OCI-LY7 (cell line): ENCODE measurements around the gene CEP131. TPM values are rescaled to one million over a fixed set of nuclear protein-coding genes. Genes with fewer than 3 reads are reported as not detected.

Experiments
- BruUV-seq: library from RNA; stranded (reverse); fragments of 400-500 nt; replicated peaks from 2 replicates; lab custom pipeline; 2021; lab: Mats Ljungman, UMichigan
- CTCF ChIA-PET: fragments of 300-600 bp; sonication (Branson Sonifier 250); formaldehyde crosslinking; loops from one replicate; lab custom pipeline; 2022; ENCODE audit warnings: antibody characterized with exemption; ENCODE audit not compliant: unreplicated experiment; lab: Charles Lee
- POLR2A ChIA-PET: fragments of 300-600 bp; sonication (Branson Sonifier 250); formaldehyde crosslinking; loops from one replicate; lab custom pipeline; 2022; ENCODE audit warnings: antibody characterized with exemption; lab: Charles Lee
- DNase-seq: peaks from one replicate; pipeline ENCODE4 v3.0.0-alpha.2; 2015; ENCODE audit warnings: low spot score
- H2AFZ ChIP-seq: fragments of 200-600 bp; sonication (generic), shearing (Covaris generic); 2 replicates; pipeline ENCODE4 v1.6.1; 2014; ENCODE audit warnings: mild to moderate bottlenecking, antibody characterized with exemption, low read length, moderate library complexity
- H3K27ac ChIP-seq: fragments of 200-600 bp; sonication (generic); 2 replicates; pipeline ENCODE4 v1.5.1; 2014; ENCODE audit warnings: mixed run types, low read depth, mild to moderate bottlenecking, moderate library complexity, low read length, inconsistent platforms; ENCODE audit not compliant: poor library complexity, severe bottlenecking
- H3K36me3 ChIP-seq: fragments of 200-600 bp; sonication (generic); 2 replicates; pipeline ENCODE4 v1.6.1; 2014; ENCODE audit warnings: mild to moderate bottlenecking, antibody characterized with exemption, low read length, moderate library complexity, mixed read lengths; ENCODE audit not compliant: insufficient read depth
- H3K4me1 ChIP-seq: fragments of 200-600 bp; sonication (generic); 2 replicates; pipeline ENCODE4 v1.5.1; 2014; ENCODE audit warnings: mild to moderate bottlenecking, low read length; ENCODE audit not compliant: insufficient read depth, poor library complexity, severe bottlenecking
- H3K4me2 ChIP-seq: fragments of 200-600 bp; sonication (generic); 2 replicates; pipeline ENCODE4 v1.6.1; 2014; ENCODE audit warnings: mild to moderate bottlenecking, low read length
- H3K4me3 ChIP-seq: fragments of 200-600 bp; sonication (generic); 2 replicates; pipeline ENCODE4 v1.5.1; 2014; ENCODE audit warnings: mild to moderate bottlenecking, low read depth, low read length; ENCODE audit not compliant: poor library complexity, severe bottlenecking
- H3K79me2 ChIP-seq: fragments of 200-600 bp; sonication (generic); 2 replicates; pipeline ENCODE4 v1.6.1; 2016; ENCODE audit warnings: low read depth, mild to moderate bottlenecking, low read length, moderate library complexity, mixed read lengths; ENCODE audit not compliant: insufficient read depth
- H3K9me2 ChIP-seq: fragments of 200-600 bp; sonication (generic); 2 replicates; pipeline ENCODE4 v1.6.1; 2016; ENCODE audit warnings: mild to moderate bottlenecking, low read length, mixed read lengths; ENCODE audit not compliant: insufficient read depth
- H3K9me3 ChIP-seq: fragments of 200-600 bp; sonication (generic); 2 replicates; pipeline ENCODE4 v1.6.1; 2014; ENCODE audit warnings: mild to moderate bottlenecking, mixed run types, low read length, mixed read lengths
- H4K20me1 ChIP-seq: fragments of 200-600 bp; sonication (generic); 2 replicates; pipeline ENCODE4 v1.6.1; 2014; ENCODE audit warnings: mild to moderate bottlenecking, antibody characterized with exemption, low read length, moderate library complexity, mixed read lengths; ENCODE audit not compliant: insufficient read depth
- CTCF ChIP-seq: fragments of 200-600 bp; sonication (generic); conservative IDR thresholded peaks from 2 replicates; pipeline ENCODE4 v1.5.1; 2014; ENCODE audit warnings: mild to moderate bottlenecking, antibody characterized with exemption, low read length, moderate library complexity, mixed read lengths
- EZH2phosphoT487 ChIP-seq: fragments of 200-600 bp; sonication (generic); IDR thresholded peaks from 2 replicates; pipeline ENCODE4 v1.6.1; 2018; ENCODE audit warnings: low read depth, borderline replicate concordance, mild to moderate bottlenecking, mixed run types, antibody characterized with exemption, low read length, moderate library complexity, mixed read lengths
- intact Hi-C: fragments of 100-400 bp; cut with micrococcal nuclease; formaldehyde crosslinking; loops from one replicate; pipeline ENCODE4 v1.10.0; 2022; ENCODE audit not compliant: unreplicated experiment
- total RNA-seq, 2 experiments: library from RNA; depleted of rRNA in 1 of 2; stranded (reverse); fragments of >200 nt in 1 of 2; shearing (Covaris generic) in 1 of 2; gene quantifications; 2 replicates each; pipeline ENCODE4 v1.2.3, GENCODE V29; 2014 to 2022

Gene CEP131
- total RNA-seq, 2 experiments from 2014 or later, result 32.9 to 38.6 TPM

GRCh38 chr17:81203136-81203535 lies 19.6 kb downstream of the CEP131 start:
- CTCF ChIA-PET, result no interaction called here
- Histone ChIP-seq H3K4me3 (no peak overlapping the region), H3K4me2 (no peak overlapping the region), H3K36me3 (peaks cover 36% of the 10 kb centered on the region), H4K20me1 (no peaks in the 10 kb centered on the region), H3K4me1 (peaks cover 19% of the 10 kb centered on the region), H3K9me2 (no peaks in the 10 kb centered on the region), H2AFZ (no peak overlapping the region), H3K27ac (no peak overlapping the region), H3K9me3 (no peaks in the 10 kb centered on the region), H3K79me2 (no peaks in the 10 kb centered on the region)
- intact Hi-C loops, result no loop called here
- no TSS peak for BruUV-seq
- POLR2A ChIA-PET, result interaction anchor here (0.6 kb wide), 1 partner anchor 62 kb away, joined by 3 read pairs; no protein-coding TSS in a partner anchor
- TF ChIP-seq EZH2phosphoT487, result no peak
- no peak for TF ChIP-seq CTCF
- no peak for DNase-seq

- CTCF ChIA-PET, result no interaction called here
- Histone ChIP-seq H2AFZ (no peak overlapping the region), H3K4me1 (peaks cover 13% of the 10 kb centered on the region), H3K27ac (no peak overlapping the region), H3K9me2 (no peaks in the 10 kb centered on the region), H4K20me1 (no peaks in the 10 kb centered on the region), H3K36me3 (peaks cover 41% of the 10 kb centered on the region), H3K4me3 (no peak overlapping the region), H3K79me2 (no peaks in the 10 kb centered on the region), H3K4me2 (no peak overlapping the region), H3K9me3 (no peaks in the 10 kb centered on the region)
- no peak for DNase-seq
- intact Hi-C loops, result no loop called here
- BruUV-seq, result no TSS peak
- no peak for TF ChIP-seq CTCF
- no peak for TF ChIP-seq EZH2phosphoT487
- POLR2A ChIA-PET, result interaction anchor here (0.6 kb wide), 1 partner anchor 61 kb away, joined by 3 read pairs; no protein-coding TSS in a partner anchor
Observed at GRCh38 chr17:81202318-81202717, 20.4 kb downstream of the CEP131 start.
